Measurements from ENCODE around the gene MAML2.

MAML2 gene

DNA sequence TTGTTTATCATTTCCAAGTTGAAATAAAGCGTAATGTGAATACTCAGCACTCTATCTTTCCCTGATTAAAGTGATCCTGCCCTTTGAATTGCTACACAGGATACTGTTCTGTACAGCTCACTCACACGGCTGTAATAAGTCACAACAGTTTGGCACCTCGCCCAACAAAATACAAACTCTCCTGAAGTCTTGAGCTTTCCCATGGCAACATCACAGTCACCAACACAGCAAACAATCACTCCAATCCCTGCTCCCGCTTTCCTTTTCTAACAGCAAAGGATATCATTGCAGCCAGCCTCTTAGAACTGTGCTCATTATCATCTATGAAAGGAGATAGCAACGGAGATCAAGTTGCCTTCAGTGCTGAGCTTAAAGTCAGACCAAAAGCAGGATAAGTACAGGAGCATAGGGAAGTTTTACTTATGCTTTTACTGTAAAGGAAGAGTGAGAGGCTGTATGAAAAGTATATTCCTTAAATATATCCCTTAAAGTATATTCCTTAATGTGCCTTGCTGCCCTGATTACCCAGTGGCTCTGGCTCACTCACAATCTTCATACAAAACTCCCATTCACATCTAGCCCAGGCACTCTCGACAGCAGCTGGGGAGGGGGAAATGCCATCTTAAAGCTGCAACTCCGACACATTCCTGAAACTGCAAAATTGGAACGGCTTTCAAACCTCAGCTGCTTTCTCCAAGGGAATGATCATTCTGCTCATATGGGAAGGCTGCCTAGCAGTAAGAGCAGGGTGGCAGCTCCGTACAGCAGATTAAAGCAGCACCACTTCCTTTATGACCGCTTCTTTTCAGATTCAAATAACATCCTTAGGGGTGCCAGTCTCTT lies 35.8 kb downstream of the MAML2 start:
- CTCF ChIA-PET, result interaction anchor here (0.9 to 11.1 kb wide), 4 partner anchors 9 to 34 kb away, joined by 3 to 95 read pairs (median 4); partner anchors contain the start of gene MAML2
- POLR2A ChIA-PET, result no interaction called here
- Histone ChIP-seq H3K27ac (ENCODE audit: insufficient read depth in 1 of 2, low read depth in 1 of 2, low read length in 2 of 2, poor library complexity in 1 of 2, severe bottlenecking in 2 of 2) (peak overlapping the region; percentile 19 to 45), H3K36me3 (ENCODE audit: control insufficient read depth in 4 of 4, insufficient read depth in 4 of 4, low read length in 3 of 4) (no peaks in the 10 kb centered on the region), H3K27me3 (replicated peaks in 2 of 5; ENCODE audit: control insufficient read depth in 4 of 5, insufficient read depth in 5 of 5, low read length in 4 of 5) (no peaks in the 10 kb centered on the region), H3K4me3 (ENCODE audit: control insufficient read depth in 1 of 7, extremely low read depth in 1 of 7, insufficient read depth in 4 of 7, low read depth in 2 of 7, low read length in 6 of 7) (peak overlapping the region in 3 of 7 experiments; percentile 26 to 54 (median 53)), H3K4me1 (ENCODE audit: control extremely low read depth in 1 of 4, control insufficient read depth in 4 of 4, insufficient read depth in 4 of 4, low read length in 3 of 4) (peaks cover 0 to 32% (median 14%) of the 10 kb centered on the region in 4 experiments), H3K9me3 (ENCODE audit: control extremely low read depth in 1 of 5, control insufficient read depth in 4 of 5, insufficient read depth in 2 of 5, low read depth in 1 of 5, low read length in 4 of 5) (no peaks in the 10 kb centered on the region)
- peak; percentile 48 to 76 (median 76) for DNase-seq
- WGBS (ENCODE audit: insufficient coverage), result 38% methylated on average over 8 of the region's 10 CpGs

DNA sequence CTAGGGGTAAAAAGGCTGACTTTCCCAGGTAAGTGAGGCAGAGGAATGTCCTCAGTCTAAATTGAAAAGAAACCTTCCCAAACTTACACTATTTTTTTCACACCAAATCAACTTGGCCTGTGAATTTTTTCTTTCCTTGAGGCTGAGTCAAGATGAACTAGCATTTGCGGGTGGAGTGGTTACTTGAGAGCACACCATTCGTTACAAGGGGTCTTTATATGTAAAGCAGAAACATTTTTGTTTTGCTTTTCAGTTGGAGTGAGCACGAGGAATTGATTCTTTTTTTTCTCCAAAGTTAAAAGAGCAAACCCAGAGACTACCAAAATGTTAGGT lies 36.4 kb downstream of the MAML2 start:
- DNase-seq, result peak in 2 of 3 donors; percentile 31 to 43
- no peaks in the 10 kb centered on the region for H3K36me3 ChIP-seq (ENCODE audit: control insufficient read depth in 4 of 4, insufficient read depth in 4 of 4, low read length in 3 of 4)
- H3K4me3 ChIP-seq (ENCODE audit: control insufficient read depth in 1 of 7, extremely low read depth in 1 of 7, insufficient read depth in 4 of 7, low read depth in 2 of 7, low read length in 6 of 7), result peak overlapping the region in 3 of 7 experiments; percentile 26 to 54 (median 53)
- peak overlapping the region; percentile 19 to 37 for H3K27ac ChIP-seq (ENCODE audit: insufficient read depth in 1 of 2, low read depth in 1 of 2, low read length in 2 of 2, poor library complexity in 1 of 2, severe bottlenecking in 2 of 2)
- ChIA-PET CTCF (interaction anchor here (0.9 to 11.1 kb wide), 3 partner anchors 11 to 34 kb away, joined by 3 to 95 read pairs (median 4); partner anchors contain the start of gene MAML2), POLR2A (no interaction called here)
- H3K27me3 ChIP-seq (replicated peaks in 2 of 5; ENCODE audit: control insufficient read depth in 4 of 5, insufficient read depth in 5 of 5, low read length in 4 of 5), result no peaks in the 10 kb centered on the region
- peaks cover 0 to 32% (median 14%) of the 10 kb centered on the region in 4 experiments for H3K4me1 ChIP-seq (ENCODE audit: control extremely low read depth in 1 of 4, control insufficient read depth in 4 of 4, insufficient read depth in 4 of 4, low read length in 3 of 4)
- no CpG with 5 or more reads among the region's 3 CpGs for WGBS (ENCODE audit: insufficient coverage)
- no peaks in the 10 kb centered on the region for H3K9me3 ChIP-seq (ENCODE audit: control extremely low read depth in 1 of 5, control insufficient read depth in 4 of 5, insufficient read depth in 2 of 5, low read depth in 1 of 5, low read length in 4 of 5)

DNA sequence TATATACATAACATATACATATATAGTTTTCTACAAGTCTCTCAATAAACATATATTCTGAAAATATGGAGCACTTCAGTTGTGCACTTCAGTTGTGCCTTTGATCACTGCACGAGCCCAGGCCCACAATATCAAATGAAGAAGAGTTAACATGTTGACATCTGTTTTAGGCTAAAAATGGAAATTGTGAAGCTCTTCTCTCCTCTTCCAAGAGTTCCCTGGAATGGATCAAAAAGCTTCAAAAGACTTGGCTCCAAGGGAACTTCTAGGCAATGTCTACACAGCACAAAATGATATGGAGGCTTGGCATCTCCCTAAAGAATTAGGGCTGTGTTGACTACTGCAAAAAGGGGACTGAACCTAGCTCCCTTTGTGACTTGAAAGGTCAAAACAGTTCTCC lies 36.9 kb downstream of the MAML2 start:
- 100% methylated on average over 1 of the region's 1 CpG for WGBS (ENCODE audit: insufficient coverage)
- H3K27me3 ChIP-seq (replicated peaks in 2 of 5; ENCODE audit: control insufficient read depth in 4 of 5, insufficient read depth in 5 of 5, low read length in 4 of 5), result no peaks in the 10 kb centered on the region

DNA sequence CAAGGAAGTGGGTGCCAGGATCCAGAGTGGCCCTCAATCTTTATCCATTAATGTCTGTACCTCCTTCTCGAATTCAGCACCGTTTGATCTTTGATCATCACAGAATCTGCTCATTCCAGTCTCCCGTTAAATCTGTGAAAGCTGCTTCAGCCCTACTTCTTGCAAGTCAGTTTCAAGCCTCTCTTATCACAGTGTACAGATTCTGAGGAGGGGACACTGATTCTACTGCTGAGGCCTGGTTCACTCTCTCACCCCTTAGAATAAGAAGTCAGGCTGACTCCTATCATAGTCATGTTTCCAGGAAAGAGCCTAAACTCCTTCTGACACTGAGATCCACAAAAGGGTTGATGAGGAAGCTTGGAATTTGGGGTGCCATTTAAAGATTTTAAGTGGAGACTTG lies 39.0 kb downstream of the MAML2 start:
- 100% methylated on average over 3 of the region's 3 CpGs for whole genome bisulfite sequencing (ENCODE audit: insufficient coverage)
- CTCF ChIA-PET, result interaction anchor here (1.0 to 11.1 kb wide), 4 partner anchors 10 to 37 kb away, joined by 3 to 95 read pairs (median 6); partner anchors contain the start of gene MAML2
- no peak overlapping the region for H3K27ac ChIP-seq (ENCODE audit: insufficient read depth in 1 of 2, low read depth in 1 of 2, low read length in 2 of 2, poor library complexity in 1 of 2, severe bottlenecking in 2 of 2)

More for the DNA sequence above, 36.9 kb downstream of the MAML2 start:
- ChIA-PET CTCF (interaction anchor here (1.0 to 11.1 kb wide), 2 partner anchors 19 to 35 kb away, joined by 4 to 95 read pairs; partner anchors contain the start of gene MAML2), POLR2A (no interaction called here)
- Histone ChIP-seq H3K4me3 (ENCODE audit: control insufficient read depth in 1 of 7, extremely low read depth in 1 of 7, insufficient read depth in 4 of 7, low read depth in 2 of 7, low read length in 6 of 7) (peak overlapping the region in 1 of 7 experiments; percentile 53), H3K36me3 (ENCODE audit: control insufficient read depth in 4 of 4, insufficient read depth in 4 of 4, low read length in 3 of 4) (no peaks in the 10 kb centered on the region), H3K9me3 (ENCODE audit: control extremely low read depth in 1 of 5, control insufficient read depth in 4 of 5, insufficient read depth in 2 of 5, low read depth in 1 of 5, low read length in 4 of 5) (no peaks in the 10 kb centered on the region), H3K4me1 (ENCODE audit: control extremely low read depth in 1 of 4, control insufficient read depth in 4 of 4, insufficient read depth in 4 of 4, low read length in 3 of 4) (peaks cover 0 to 32% (median 14%) of the 10 kb centered on the region in 4 experiments), H3K27ac (ENCODE audit: insufficient read depth in 1 of 2, low read depth in 1 of 2, low read length in 2 of 2, poor library complexity in 1 of 2, severe bottlenecking in 2 of 2) (no peak overlapping the region)
- DNase-seq, result no peak

DNA sequence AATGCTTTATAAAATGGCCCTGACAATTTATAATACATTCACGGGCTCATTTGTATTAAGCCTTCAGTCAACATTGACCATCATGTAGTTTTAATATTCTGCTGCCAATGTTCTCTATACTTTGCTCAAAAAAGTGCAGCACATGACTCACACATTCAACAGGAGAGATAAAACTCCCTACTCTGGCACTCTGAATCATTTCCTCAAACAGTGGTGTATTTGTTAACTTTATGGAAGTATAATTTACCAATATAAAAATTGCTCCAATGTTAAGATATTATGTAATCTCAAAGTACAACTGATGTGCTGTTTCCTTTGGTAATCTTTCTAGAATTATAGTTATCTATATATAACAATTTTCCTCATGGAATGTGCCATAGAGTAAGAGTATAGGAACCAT lies 39.9 kb downstream of the MAML2 start:
- Histone ChIP-seq H3K36me3 (ENCODE audit: control insufficient read depth in 4 of 4, insufficient read depth in 4 of 4, low read length in 3 of 4) (no peaks in the 10 kb centered on the region), H3K27ac (ENCODE audit: insufficient read depth in 1 of 2, low read depth in 1 of 2, low read length in 2 of 2, poor library complexity in 1 of 2, severe bottlenecking in 2 of 2) (peak overlapping the region in 1 of 2 experiments; percentile 57), H3K9me3 (ENCODE audit: control extremely low read depth in 1 of 5, control insufficient read depth in 4 of 5, insufficient read depth in 2 of 5, low read depth in 1 of 5, low read length in 4 of 5) (no peaks in the 10 kb centered on the region), H3K4me1 (ENCODE audit: control extremely low read depth in 1 of 4, control insufficient read depth in 4 of 4, insufficient read depth in 4 of 4, low read length in 3 of 4) (peaks cover 0 to 29% (median 16%) of the 10 kb centered on the region in 4 experiments), H3K27me3 (replicated peaks in 2 of 5; ENCODE audit: control insufficient read depth in 4 of 5, insufficient read depth in 5 of 5, low read length in 4 of 5) (no peaks in the 10 kb centered on the region), H3K4me3 (ENCODE audit: control insufficient read depth in 1 of 7, extremely low read depth in 1 of 7, insufficient read depth in 4 of 7, low read depth in 2 of 7, low read length in 6 of 7) (no peak overlapping the region)
- ChIA-PET POLR2A (no interaction called here), CTCF (interaction anchor here (0.6 to 11.1 kb wide), 3 partner anchors 9 to 38 kb away, joined by 3 to 95 read pairs (median 8); partner anchors contain the start of gene MAML2)
- 64% methylated on average over 1 of the region's 1 CpG for WGBS (ENCODE audit: insufficient coverage)
- peak; percentile 53 to 86 (median 79) for DNase-seq

More for the DNA sequence above, 39.0 kb downstream of the MAML2 start:
- no peak for DNase-seq
- Histone ChIP-seq H3K4me3 (ENCODE audit: control insufficient read depth in 1 of 7, extremely low read depth in 1 of 7, insufficient read depth in 4 of 7, low read depth in 2 of 7, low read length in 6 of 7) (no peak overlapping the region), H3K9me3 (ENCODE audit: control extremely low read depth in 1 of 5, control insufficient read depth in 4 of 5, insufficient read depth in 2 of 5, low read depth in 1 of 5, low read length in 4 of 5) (no peaks in the 10 kb centered on the region), H3K4me1 (ENCODE audit: control extremely low read depth in 1 of 4, control insufficient read depth in 4 of 4, insufficient read depth in 4 of 4, low read length in 3 of 4) (peaks cover 0 to 32% (median 16%) of the 10 kb centered on the region in 4 experiments), H3K36me3 (ENCODE audit: control insufficient read depth in 4 of 4, insufficient read depth in 4 of 4, low read length in 3 of 4) (no peaks in the 10 kb centered on the region), H3K27me3 (replicated peaks in 2 of 5; ENCODE audit: control insufficient read depth in 4 of 5, insufficient read depth in 5 of 5, low read length in 4 of 5) (no peaks in the 10 kb centered on the region)
- POLR2A ChIA-PET, result no interaction called here

DNA sequence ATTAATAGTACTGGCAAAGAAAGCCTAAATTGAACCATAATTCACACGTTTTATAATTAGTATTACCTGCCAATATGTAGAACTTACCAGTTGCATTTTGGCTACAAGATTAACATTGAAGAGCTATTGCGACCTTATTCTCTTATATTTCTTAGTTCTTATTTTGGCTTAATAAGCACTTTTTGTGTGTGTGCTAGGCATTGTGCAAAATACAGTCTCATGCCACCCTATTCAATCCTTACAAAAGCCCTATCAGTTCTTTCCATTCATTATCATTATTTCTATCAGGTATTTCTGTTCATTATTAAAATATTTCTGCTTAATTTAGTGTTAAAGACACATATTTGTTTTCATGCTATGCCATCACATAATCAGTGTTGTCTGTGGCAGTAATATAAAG lies 41.2 kb downstream of the MAML2 start:
- DNase-seq, result no peak
- no peaks in the 10 kb centered on the region for H3K9me3 ChIP-seq (ENCODE audit: control extremely low read depth in 1 of 5, control insufficient read depth in 4 of 5, insufficient read depth in 2 of 5, low read depth in 1 of 5, low read length in 4 of 5)
- no peaks in the 10 kb centered on the region for H3K36me3 ChIP-seq (ENCODE audit: control insufficient read depth in 4 of 4, insufficient read depth in 4 of 4, low read length in 3 of 4)
- no CpG with 5 or more reads among the region's 2 CpGs for WGBS (ENCODE audit: insufficient coverage)
- no peak overlapping the region for H3K27ac ChIP-seq (ENCODE audit: insufficient read depth in 1 of 2, low read depth in 1 of 2, low read length in 2 of 2, poor library complexity in 1 of 2, severe bottlenecking in 2 of 2)
- POLR2A ChIA-PET, result no interaction called here
- CTCF ChIA-PET, result no interaction called here
- H3K4me1 ChIP-seq (ENCODE audit: control extremely low read depth in 1 of 4, control insufficient read depth in 4 of 4, insufficient read depth in 4 of 4, low read length in 3 of 4), result peaks cover 0 to 18% (median 9%) of the 10 kb centered on the region in 4 experiments
- no peaks in the 10 kb centered on the region for H3K27me3 ChIP-seq (replicated peaks in 2 of 5; ENCODE audit: control insufficient read depth in 4 of 5, insufficient read depth in 5 of 5, low read length in 4 of 5)
- H3K4me3 ChIP-seq (ENCODE audit: control insufficient read depth in 1 of 7, extremely low read depth in 1 of 7, insufficient read depth in 4 of 7, low read depth in 2 of 7, low read length in 6 of 7), result no peak overlapping the region
